ENCODE data around the gene PSD2.

PSD2 gene

DNA sequence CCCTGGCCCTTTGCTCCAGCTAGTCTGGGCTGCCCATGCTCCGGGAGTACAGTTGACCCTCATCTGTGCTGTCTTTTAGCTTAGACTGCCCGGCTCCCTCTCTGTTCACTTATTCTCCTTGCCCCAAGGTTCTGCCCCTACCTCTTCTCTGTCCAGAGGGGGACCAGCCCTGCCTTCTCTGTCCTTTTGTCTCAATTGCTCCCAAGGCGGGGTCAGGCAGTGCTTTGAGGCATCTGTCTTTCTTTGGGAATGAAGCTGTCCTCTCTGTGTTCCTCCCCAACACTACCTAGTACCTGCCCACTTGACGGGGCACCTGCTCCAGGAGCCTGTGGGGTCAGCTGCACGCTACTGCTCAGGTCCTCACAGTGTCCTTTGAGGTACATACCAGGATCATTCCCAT is 59.3 kb downstream of the PSD2 start:
- no peak overlapping the region for H2AFZ ChIP-seq (ENCODE audit: low read depth, low read length)
- no peaks in the 10 kb centered on the region for H3K4me1 ChIP-seq (ENCODE audit: control insufficient read depth, insufficient read depth, low read depth, low read length)
- H2BK5ac ChIP-seq (ENCODE audit: low read depth, low read length, poor library complexity, severe bottlenecking): no peak overlapping the region
- H3K36me3 ChIP-seq (ENCODE audit: control insufficient read depth in 1 of 2, insufficient read depth in 2 of 2, low read depth in 1 of 2, low read length in 2 of 2): peaks cover 0 to 10% of the 10 kb centered on the region in 2 experiments
- WGBS: 82% methylated on average over 5 of the region's 5 CpGs
- no peaks in the 10 kb centered on the region for H3K79me1 ChIP-seq (replicated peaks; ENCODE audit: low read length, poor library complexity, severe bottlenecking)
- no peak overlapping the region for H3K18ac ChIP-seq (ENCODE audit: low read depth in 1 of 2, low read length in 2 of 2)
- H3K4me3 ChIP-seq (ENCODE audit: insufficient read depth in 1 of 2, low read depth in 1 of 2, low read length in 2 of 2): no peak overlapping the region
- no peak overlapping the region for H3K9ac ChIP-seq (ENCODE audit: low read length)
- peaks cover 0 to 70% of the 10 kb centered on the region in 2 experiments for H3K27me3 ChIP-seq (ENCODE audit: control insufficient read depth in 1 of 2, insufficient read depth in 1 of 2, low read length in 2 of 2)
- H4K8ac ChIP-seq (ENCODE audit: low read length): no peak overlapping the region
- H3K23ac ChIP-seq (ENCODE audit: low read length in 2 of 2): no peak overlapping the region
- no peak overlapping the region for H4K91ac ChIP-seq (ENCODE audit: low read length)
- no peak for DNase-seq
- no peak overlapping the region for H2BK120ac ChIP-seq (ENCODE audit: low read depth, low read length)
- H3K27ac ChIP-seq (ENCODE audit: low read length, poor library complexity, severe bottlenecking): no peak overlapping the region
- H3K4me2 ChIP-seq (ENCODE audit: low read length, poor library complexity, severe bottlenecking): no peak overlapping the region
- no peak overlapping the region for H2AK5ac ChIP-seq (ENCODE audit: low read length, severe bottlenecking)
- H2BK12ac ChIP-seq (ENCODE audit: low read length in 2 of 2): no peak overlapping the region
- no peak overlapping the region for H2BK15ac ChIP-seq (ENCODE audit: low read depth, poor library complexity, severe bottlenecking)
- H3K4ac ChIP-seq (ENCODE audit: low read depth in 1 of 2, low read length in 2 of 2): no peak overlapping the region
- no peak overlapping the region for H3K14ac ChIP-seq (ENCODE audit: low read length in 2 of 2)
- H3K9me3 ChIP-seq (ENCODE audit: control insufficient read depth, low read length): no peaks in the 10 kb centered on the region

GRCh38 chr5:139855451-139855850 is 59.8 kb downstream of the PSD2 start:
- no peak for DNase-seq
- no peak overlapping the region for H3K18ac ChIP-seq (ENCODE audit: low read depth in 1 of 2, low read length in 2 of 2)
- H3K79me1 ChIP-seq (replicated peaks; ENCODE audit: low read length, poor library complexity, severe bottlenecking): no peaks in the 10 kb centered on the region
- peaks cover 0 to 10% of the 10 kb centered on the region in 2 experiments for H3K36me3 ChIP-seq (ENCODE audit: control insufficient read depth in 1 of 2, insufficient read depth in 2 of 2, low read depth in 1 of 2, low read length in 2 of 2)
- H3K4me3 ChIP-seq (ENCODE audit: insufficient read depth in 1 of 2, low read depth in 1 of 2, low read length in 2 of 2): no peak overlapping the region
- H2BK120ac ChIP-seq (ENCODE audit: low read depth, low read length): no peak overlapping the region
- H3K14ac ChIP-seq (ENCODE audit: low read length in 2 of 2): no peak overlapping the region
- H3K23ac ChIP-seq (ENCODE audit: low read length in 2 of 2): no peak overlapping the region
- H3K4me1 ChIP-seq (ENCODE audit: control insufficient read depth, insufficient read depth, low read depth, low read length): no peaks in the 10 kb centered on the region
- no peak overlapping the region for H3K4ac ChIP-seq (ENCODE audit: low read depth in 1 of 2, low read length in 2 of 2)
- no peak overlapping the region for H4K91ac ChIP-seq (ENCODE audit: low read length)
- H3K27ac ChIP-seq (ENCODE audit: low read length, poor library complexity, severe bottlenecking): no peak overlapping the region
- no peak overlapping the region for H3K4me2 ChIP-seq (ENCODE audit: low read length, poor library complexity, severe bottlenecking)
- 95% methylated on average over 5 of the region's 8 CpGs for WGBS
- no peak overlapping the region for H2BK5ac ChIP-seq (ENCODE audit: low read depth, low read length, poor library complexity, severe bottlenecking)
- no peak overlapping the region for H4K8ac ChIP-seq (ENCODE audit: low read length)
- no peak overlapping the region for H3K9ac ChIP-seq (ENCODE audit: low read length)
- H3K9me3 ChIP-seq (ENCODE audit: control insufficient read depth, low read length): no peaks in the 10 kb centered on the region
- H2AK5ac ChIP-seq (ENCODE audit: low read length, severe bottlenecking): no peak overlapping the region
- H2AFZ ChIP-seq (ENCODE audit: low read depth, low read length): no peak overlapping the region
- no peak overlapping the region for H2BK12ac ChIP-seq (ENCODE audit: low read length in 2 of 2)
- peaks cover 0 to 70% of the 10 kb centered on the region in 2 experiments for H3K27me3 ChIP-seq (ENCODE audit: control insufficient read depth in 1 of 2, insufficient read depth in 1 of 2, low read length in 2 of 2)
- H2BK15ac ChIP-seq (ENCODE audit: low read depth, poor library complexity, severe bottlenecking): no peak overlapping the region

DNA sequence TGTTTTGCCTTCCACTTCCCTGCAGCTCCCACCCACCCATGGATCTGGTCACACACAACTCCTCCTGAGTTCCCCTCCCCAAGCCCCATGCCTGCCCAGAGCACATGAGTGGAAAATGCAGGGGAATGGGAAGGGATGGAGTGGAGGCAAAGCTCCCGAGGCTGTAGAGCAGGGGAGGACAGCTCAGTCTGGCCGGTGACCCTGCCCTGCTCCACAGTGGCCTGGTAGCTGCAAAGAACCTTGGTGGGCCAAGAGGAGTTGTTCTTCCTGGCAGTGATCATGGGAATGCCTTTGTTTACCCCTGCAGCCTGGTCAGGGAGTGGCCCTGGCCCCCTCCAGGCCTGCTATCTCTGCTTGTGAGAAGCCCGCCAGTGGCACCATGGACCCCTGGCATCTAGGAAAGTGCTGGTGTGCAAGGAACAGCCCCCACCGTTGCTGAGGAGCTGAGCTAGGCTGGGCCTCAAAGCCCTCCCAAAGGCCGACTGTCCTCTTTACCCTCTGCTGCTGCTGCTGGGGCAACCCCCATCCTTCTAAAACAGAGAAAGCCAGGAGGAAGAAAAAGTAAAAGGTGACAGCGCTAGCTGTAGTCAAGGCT is 60.4 kb downstream of the PSD2 start:
- no peak for DNase-seq
- Histone ChIP-seq H3K4me1 (ENCODE audit: control insufficient read depth, insufficient read depth, low read depth, low read length) (no peaks in the 10 kb centered on the region), H3K4ac (ENCODE audit: low read depth in 1 of 2, low read length in 2 of 2) (no peak overlapping the region), H3K79me1 (replicated peaks; ENCODE audit: low read length, poor library complexity, severe bottlenecking) (no peaks in the 10 kb centered on the region), H3K4me2 (ENCODE audit: low read length, poor library complexity, severe bottlenecking) (no peak overlapping the region), H3K18ac (ENCODE audit: low read depth in 1 of 2, low read length in 2 of 2) (no peak overlapping the region), H2BK12ac (ENCODE audit: low read length in 2 of 2) (no peak overlapping the region), H3K27me3 (ENCODE audit: control insufficient read depth in 1 of 2, insufficient read depth in 1 of 2, low read length in 2 of 2) (peaks cover 0 to 71% of the 10 kb centered on the region in 2 experiments), H3K36me3 (ENCODE audit: control insufficient read depth in 1 of 2, insufficient read depth in 2 of 2, low read depth in 1 of 2, low read length in 2 of 2) (peaks cover 0 to 10% of the 10 kb centered on the region in 2 experiments), H4K8ac (ENCODE audit: low read length) (no peak overlapping the region), H3K27ac (ENCODE audit: low read length, poor library complexity, severe bottlenecking) (no peak overlapping the region), H3K14ac (ENCODE audit: low read length in 2 of 2) (no peak overlapping the region), H2BK120ac (ENCODE audit: low read depth, low read length) (no peak overlapping the region), H2AFZ (ENCODE audit: low read depth, low read length) (no peak overlapping the region), H3K9ac (ENCODE audit: low read length) (no peak overlapping the region), H2AK5ac (ENCODE audit: low read length, severe bottlenecking) (no peak overlapping the region), H2BK5ac (ENCODE audit: low read depth, low read length, poor library complexity, severe bottlenecking) (no peak overlapping the region), H3K9me3 (ENCODE audit: control insufficient read depth, low read length) (no peaks in the 10 kb centered on the region), H2BK15ac (ENCODE audit: low read depth, poor library complexity, severe bottlenecking) (no peak overlapping the region), H3K4me3 (ENCODE audit: insufficient read depth in 1 of 2, low read depth in 1 of 2, low read length in 2 of 2) (no peak overlapping the region), H4K91ac (ENCODE audit: low read length) (no peak overlapping the region), H3K23ac (ENCODE audit: low read length in 2 of 2) (no peak overlapping the region)
- 81% methylated on average over 6 of the region's 6 CpGs for WGBS

DNA sequence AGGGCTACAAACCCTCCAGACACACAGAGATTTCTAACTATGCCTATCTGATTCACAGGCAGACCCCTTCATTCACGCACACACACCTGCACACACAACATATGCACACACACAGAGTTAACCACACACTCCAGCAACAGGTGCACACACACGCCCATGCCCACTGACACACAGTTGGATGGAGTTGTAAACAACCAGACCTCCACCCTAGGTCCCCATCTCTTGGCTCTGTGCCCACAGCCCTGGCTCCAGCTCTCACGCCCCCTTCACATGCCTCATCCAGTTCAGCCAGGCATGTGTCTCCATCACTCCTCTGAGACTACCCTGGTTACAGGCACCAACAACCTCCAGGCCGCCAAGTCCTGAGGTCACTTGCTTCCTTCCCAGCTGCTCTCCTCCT is 61.1 kb downstream of the PSD2 start:
- H3K27ac ChIP-seq (ENCODE audit: low read length, poor library complexity, severe bottlenecking): no peak overlapping the region
- H4K91ac ChIP-seq (ENCODE audit: low read length): no peak overlapping the region
- no peaks in the 10 kb centered on the region for H3K79me1 ChIP-seq (replicated peaks; ENCODE audit: low read length, poor library complexity, severe bottlenecking)
- no peak overlapping the region for H2BK120ac ChIP-seq (ENCODE audit: low read depth, low read length)
- peaks cover 0 to 7% of the 10 kb centered on the region in 2 experiments for H3K36me3 ChIP-seq (ENCODE audit: control insufficient read depth in 1 of 2, insufficient read depth in 2 of 2, low read depth in 1 of 2, low read length in 2 of 2)
- H3K9me3 ChIP-seq (ENCODE audit: control insufficient read depth, low read length): no peaks in the 10 kb centered on the region
- H2BK12ac ChIP-seq (ENCODE audit: low read length in 2 of 2): no peak overlapping the region
- H3K23ac ChIP-seq (ENCODE audit: low read length in 2 of 2): no peak overlapping the region
- no peak overlapping the region for H4K8ac ChIP-seq (ENCODE audit: low read length)
- no peak overlapping the region for H2AK5ac ChIP-seq (ENCODE audit: low read length, severe bottlenecking)
- 77% methylated on average over 4 of the region's 4 CpGs for WGBS
- no peak overlapping the region for H3K4me2 ChIP-seq (ENCODE audit: low read length, poor library complexity, severe bottlenecking)
- no peak overlapping the region for H3K9ac ChIP-seq (ENCODE audit: low read length)
- H3K14ac ChIP-seq (ENCODE audit: low read length in 2 of 2): peak overlapping the region in 1 of 2 experiments; percentile 1
- no peaks in the 10 kb centered on the region for H3K4me1 ChIP-seq (ENCODE audit: control insufficient read depth, insufficient read depth, low read depth, low read length)
- no peak overlapping the region for H2BK15ac ChIP-seq (ENCODE audit: low read depth, poor library complexity, severe bottlenecking)
- H2BK5ac ChIP-seq (ENCODE audit: low read depth, low read length, poor library complexity, severe bottlenecking): no peak overlapping the region
- H3K4ac ChIP-seq (ENCODE audit: low read depth in 1 of 2, low read length in 2 of 2): no peak overlapping the region
- no peak overlapping the region for H2AFZ ChIP-seq (ENCODE audit: low read depth, low read length)
- DNase-seq: no peak
- peaks cover 0 to 77% of the 10 kb centered on the region in 2 experiments for H3K27me3 ChIP-seq (ENCODE audit: control insufficient read depth in 1 of 2, insufficient read depth in 1 of 2, low read length in 2 of 2)
- no peak overlapping the region for H3K18ac ChIP-seq (ENCODE audit: low read depth in 1 of 2, low read length in 2 of 2)
- no peak overlapping the region for H3K4me3 ChIP-seq (ENCODE audit: insufficient read depth in 1 of 2, low read depth in 1 of 2, low read length in 2 of 2)
